Right hindlimb (tissue), 1 donor: ENCODE data around the gene GCK.

Source experiments
- DNase-seq: peaks from one replicate; pipeline ENCODE4 v3.0.0-alpha.2; 2018

Gene GCK

DNA sequence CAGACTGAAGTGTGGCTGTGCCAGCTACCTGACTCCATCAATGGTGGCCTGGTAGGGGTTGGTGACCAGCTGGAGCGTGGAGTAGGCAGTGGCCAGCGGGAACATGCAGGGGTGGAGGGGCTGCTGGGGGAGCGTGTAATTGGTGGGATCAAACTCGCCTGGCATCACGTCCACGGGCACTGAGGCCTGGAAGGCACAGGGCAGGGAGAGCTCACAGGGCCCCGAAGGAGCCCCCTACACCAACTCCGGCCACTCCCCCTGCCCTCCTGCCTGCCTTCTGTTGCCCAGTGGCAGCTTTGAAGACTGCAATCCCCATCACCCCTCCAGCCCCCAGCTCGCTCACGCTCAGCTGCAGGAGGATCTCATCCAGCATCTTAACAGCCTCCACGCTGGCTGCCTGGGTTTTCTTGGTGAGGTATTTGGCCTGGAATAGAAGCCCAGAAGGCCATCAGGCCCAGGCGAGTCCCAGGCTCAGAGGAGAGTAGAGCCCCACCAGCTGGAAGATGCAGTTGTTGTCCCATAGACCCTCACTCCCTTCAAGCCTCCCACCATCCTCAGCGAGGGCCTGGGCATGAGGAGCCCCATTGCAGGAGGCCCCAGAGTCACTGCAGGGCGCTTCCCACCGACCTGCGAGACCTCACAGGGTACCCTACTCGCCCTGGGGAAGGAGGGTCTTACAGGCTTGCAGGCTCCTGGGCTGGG is 73.0 kb downstream of the GCK start:
- DNase-seq = no peak

DNA sequence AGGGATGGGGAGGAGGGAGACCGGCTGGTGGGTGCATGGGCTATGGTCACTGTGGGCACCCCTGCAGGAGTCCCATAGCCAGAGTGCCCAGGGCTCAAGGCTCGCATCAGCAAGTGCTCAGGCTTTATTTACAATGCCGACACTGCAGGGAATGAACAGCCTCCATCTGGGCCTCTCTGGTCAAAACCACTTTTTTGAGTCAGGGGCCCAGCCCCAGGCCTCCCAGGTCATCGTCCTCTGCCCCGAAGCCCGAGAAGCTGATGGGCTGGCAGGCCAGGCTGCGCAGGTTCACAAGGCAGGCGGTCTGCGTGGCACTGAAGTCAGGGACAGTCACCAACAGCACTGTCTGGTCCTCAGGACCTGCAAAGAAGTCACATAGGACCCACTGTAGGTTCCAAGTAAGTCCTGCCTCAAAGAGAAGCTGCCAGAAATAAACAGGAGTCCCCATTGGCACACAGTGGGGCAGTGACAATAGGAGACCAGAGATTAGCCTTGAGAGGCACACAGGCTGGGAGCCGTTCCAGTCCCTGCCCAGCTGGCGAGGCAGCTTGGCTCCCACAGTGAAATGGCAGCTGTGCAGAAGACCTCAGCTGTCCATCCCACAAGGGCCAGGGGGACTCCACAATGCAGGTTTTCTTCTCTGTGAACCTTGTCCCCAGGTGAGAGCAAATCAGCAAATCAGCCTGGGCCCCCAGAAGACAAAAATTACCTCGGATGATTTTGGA is 74.5 kb downstream of the GCK start:
- DNase-seq = peak; percentile 85

DNA sequence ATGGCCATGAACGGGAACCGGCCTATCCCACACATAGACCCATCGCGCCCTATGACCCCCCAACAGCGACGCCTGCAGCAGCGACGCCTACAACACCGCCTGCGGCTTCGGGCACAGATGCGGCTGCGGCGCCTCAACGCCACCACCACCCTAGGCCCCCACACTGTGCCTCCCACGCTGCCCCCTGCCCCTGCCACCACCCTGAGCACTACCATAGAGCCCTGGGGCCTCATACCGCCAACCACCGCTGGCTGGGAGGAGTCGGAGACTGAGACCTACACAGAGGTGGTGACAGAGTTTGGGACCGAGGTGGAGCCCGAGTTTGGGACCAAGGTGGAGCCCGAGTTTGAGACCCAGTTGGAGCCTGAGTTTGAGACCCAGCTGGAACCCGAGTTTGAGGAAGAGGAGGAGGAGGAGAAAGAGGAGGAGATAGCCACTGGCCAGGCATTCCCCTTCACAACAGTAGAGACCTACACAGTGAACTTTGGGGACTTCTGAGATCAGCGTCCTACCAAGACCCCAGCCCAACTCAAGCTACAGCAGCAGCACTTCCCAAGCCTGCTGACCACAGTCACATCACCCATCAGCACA is 75.4 kb downstream of the GCK start:
- no peak for DNase-seq

DNA sequence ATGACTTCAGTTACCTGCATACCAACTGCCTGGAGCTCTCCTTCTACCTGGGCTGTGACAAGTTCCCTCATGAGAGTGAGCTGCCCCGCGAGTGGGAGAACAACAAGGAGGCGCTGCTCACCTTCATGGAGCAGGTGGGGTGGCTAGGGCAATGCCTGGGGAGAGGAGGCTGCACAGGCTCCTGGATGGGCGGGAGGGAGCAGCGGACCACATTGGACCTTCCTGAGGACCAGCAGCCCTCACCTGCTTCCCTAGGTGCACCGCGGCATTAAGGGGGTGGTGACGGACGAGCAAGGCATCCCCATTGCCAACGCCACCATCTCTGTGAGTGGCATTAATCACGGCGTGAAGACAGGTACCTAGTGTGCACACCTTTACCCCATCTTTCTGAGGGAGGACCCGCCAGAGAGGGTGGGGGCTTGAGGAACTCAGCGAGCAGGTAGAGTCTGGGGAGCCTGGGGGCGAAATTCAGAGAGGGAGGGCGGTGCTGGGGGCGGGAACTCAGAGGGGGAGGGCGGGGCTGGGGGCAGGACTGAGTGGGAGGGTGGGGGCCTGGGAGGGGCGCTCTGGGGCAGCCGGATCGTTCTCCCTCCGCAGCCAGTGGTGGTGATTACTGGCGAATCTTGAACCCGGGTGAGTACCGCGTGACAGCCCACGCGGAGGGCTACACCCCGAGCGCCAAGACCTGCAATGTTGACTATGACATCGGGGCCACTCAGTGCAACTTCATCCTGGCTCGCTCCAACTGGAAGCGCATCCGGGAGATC is 76.1 kb downstream of the GCK start:
- no peak for DNase-seq

DNA sequence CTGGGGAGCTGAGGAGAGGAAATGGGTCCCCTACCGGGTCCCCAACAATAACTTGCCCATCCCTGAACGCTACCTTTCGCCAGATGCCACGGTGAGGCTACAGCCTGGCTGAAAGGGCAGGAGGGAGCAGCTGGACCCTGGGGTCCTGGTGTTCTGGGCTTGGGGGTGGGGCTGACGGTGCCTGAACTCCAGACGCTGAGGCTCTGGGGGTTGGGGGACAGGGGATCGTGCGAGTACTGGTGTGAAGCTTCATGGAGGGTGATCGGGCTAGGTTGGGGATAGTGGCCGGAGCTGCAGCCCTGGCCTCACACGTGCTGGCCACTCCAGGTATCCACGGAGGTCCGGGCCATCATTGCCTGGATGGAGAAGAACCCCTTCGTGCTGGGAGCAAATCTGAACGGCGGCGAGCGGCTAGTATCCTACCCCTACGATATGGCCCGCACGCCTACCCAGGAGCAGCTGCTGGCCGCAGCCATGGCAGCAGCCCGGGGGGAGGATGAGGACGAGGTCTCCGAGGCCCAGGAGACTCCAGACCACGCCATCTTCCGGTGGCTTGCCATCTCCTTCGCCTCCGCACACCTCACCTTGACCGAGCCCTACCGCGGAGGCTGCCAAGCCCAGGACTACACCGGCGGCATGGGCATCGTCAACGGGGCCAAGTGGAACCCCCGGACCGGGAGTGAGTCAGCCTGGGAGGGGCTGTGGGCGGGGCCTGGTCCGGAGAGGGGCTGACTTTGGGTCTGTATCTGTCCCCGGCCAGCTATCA is 76.8 kb downstream of the GCK start:
- DNase-seq = no peak

DNA sequence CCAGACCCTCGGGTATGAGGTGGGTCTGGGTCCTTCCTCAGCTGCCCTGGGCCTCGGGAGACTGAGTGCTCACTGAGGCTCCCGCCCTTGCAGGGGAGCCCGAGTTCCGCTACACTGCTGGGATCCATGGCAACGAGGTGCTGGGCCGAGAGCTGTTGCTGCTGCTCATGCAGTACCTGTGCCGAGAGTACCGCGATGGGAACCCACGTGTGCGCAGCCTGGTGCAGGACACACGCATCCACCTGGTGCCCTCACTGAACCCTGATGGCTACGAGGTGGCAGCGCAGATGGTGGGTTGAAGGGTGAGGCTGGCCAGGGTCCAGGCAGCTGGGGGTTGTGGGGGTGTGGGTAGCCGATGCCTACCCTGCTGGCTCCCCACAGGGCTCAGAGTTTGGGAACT is 77.5 kb downstream of the GCK start:
- no peak for DNase-seq

DNA sequence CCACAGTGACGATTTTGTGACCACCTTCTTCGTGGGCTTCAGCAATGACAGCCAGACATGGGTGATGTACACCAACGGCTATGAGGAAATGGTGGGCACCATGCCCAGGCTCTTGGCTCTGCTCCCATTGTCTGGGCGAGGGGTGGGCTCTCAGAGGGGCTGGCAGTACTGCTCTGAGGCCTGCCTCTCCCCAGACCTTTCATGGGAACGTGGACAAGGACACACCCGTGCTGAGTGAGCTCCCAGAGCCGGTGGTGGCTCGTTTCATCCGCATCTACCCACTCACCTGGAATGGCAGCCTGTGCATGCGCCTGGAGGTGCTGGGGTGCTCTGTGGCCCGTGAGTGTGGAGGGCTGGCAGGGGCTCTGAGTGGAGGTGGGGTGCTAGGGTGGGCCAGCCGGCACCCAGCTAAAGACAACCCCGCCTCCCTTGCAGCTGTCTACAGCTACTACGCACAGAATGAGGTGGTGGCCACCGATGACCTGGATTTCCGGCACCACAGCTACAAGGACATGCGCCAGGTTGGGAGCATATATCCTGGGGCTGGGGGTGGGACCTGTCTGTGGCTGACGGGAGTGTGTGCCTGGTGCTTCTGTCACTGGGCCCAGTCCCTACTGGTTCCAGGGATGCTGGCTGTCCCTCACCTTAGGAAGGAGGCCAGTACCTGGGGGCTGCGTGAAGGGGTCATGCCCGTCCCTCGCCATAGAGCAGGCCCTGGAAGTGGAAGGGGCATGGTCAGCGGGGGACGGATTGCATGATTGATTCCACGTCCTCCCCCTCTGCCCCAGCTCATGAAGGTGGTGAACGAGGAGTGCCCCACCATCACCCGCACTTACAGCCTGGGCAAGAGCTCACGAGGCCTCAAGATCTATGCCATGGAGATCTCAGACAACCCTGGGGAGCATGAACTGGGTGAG is 78.3 kb downstream of the GCK start:
- no peak for DNase-seq

DNA sequence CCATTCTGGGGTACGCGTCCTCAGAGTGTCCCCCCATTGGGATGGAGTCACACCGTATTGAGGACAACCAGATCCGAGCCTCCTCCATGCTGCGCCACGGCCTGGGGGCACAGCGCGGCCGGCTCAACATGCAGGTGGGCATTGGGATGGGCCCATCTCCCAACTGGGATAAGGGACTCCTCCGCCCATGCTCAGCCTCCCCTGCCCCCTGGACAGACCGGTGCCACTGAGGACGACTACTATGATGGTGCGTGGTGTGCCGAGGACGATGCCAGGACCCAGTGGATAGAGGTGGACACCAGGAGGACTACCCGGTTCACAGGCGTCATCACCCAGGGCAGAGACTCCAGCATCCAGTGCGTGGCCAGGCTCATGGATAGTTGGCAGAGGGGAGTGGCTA is 79.2 kb downstream of the GCK start:
- no peak for DNase-seq

DNA sequence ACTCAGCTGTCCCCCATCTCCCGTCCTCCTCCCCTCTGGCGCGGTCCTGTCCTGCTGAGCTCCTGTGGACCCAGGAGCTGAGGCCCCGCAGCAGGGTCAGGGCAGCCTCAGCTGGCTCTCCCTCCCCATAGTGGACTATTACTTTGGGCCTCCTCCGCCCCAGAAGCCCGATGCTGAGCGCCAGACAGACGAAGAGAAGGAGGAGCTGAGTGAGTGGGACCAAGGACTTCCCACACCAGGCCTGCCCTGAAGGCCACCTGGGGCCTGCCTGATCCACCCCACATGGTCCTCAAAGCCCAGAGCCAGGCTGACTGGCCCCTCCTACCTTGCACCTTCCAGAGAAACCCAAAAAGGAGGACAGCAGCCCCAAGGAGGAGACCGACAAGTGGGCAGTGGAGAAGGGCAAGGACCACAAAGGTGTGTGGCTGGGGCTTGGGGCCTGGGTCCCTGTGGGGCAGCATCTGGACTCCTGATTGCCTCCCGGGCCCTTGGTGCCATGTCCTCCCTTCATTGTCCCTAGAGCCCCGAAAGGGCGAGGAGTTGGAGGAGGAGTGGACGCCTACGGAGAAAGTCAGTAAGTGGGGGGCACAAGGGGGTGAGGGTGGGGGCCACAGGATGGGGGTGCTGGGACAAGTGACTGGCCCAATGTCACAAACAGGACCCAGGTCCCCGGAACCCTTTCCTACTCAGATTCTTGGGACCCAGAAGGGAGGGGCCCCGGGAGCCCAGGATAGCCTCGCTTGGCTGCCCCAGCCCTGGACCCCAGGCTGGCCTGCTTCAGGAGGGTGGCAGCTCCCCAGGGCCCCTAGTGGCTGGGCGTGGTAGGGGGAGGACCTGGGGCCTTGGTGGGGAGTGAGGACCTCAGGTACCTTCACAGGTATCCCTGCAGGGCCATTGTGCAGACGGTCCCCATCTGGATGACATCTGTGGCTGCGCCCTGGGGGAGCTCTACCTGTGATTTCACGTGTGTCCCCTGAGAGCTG is 80.2 kb downstream of the GCK start:
- DNase-seq = no peak

DNA sequence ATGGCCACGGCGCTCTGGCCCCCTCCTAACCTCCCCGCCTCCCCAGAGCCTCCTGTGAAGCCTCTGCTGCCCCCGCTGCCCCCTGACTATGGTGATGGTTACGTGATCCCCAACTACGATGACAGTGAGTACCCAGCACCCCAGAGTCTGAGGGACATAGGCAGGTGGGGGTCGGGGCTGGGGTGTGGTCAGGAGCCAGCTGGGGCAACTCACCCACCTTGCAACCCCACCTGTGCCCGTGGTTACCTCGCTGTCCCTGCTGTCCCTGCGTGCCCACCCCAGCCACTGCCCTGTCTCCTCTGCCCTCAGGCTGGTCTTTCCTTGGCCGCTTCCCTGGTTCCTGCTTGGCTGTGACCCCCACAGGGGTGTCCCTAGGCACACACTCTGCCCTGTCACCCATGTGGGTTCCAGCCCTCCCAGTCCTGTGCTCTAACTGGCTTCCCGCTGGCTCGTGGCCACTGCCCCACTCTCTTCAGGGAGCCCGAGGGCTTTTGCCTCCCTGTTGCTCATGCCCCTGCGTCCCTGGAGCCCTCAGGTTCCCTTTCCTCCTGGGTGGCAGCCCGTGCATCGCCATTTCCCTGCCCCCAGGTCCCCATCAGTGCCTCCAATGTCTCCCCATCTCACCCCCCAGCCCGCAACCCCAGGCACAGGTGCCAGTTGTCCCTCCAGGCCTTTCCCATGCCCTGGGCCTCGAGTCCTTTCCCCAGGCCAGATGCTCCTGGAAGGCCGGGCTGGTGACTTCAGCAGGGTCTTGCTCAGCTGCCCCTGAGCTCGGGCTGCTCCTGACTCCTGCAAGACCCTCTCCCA is 81.1 kb downstream of the GCK start:
- no peak for DNase-seq

DNA sequence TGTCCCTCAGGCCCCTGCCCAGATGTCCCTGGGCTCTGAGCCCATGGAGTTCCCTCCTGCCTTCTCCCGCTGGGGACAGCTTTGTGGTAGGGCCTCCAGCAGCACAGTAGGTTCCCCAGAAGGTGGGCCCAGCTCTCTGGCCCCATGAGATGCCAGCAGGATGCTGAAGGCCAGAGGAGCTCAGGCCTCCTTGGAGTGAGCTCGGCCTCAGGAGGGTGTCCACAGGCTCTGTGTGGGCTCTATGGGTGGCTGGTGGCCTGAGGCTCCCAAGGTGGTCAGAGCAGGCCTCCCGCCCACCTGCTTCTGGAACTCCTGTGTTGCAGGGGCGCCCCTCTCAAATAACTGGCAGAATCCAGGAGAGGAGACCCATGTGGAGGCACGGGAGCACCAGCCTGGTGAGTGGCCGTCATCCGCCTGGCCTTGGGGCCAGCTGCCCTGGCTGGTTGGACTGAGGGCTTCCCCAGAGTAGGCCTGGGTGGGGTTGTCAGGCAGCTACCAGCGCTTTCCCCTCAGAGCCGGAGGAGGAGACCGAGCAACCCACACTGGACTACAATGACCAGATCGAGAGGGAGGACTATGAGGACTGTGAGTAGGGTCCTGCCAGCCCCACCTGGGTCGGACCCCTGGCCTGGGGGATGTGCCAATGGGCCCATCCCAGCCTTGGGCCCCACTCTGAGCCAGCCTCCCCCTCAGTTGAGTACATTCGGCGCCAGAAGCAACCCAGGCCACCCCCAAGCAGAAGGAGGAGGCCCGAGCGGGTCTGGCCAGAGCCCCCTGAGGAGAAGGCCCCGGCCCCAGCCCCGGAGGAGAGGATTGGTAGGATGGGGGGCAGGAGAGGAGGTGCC is 81.9 kb downstream of the GCK start:
- DNase-seq = no peak

DNA sequence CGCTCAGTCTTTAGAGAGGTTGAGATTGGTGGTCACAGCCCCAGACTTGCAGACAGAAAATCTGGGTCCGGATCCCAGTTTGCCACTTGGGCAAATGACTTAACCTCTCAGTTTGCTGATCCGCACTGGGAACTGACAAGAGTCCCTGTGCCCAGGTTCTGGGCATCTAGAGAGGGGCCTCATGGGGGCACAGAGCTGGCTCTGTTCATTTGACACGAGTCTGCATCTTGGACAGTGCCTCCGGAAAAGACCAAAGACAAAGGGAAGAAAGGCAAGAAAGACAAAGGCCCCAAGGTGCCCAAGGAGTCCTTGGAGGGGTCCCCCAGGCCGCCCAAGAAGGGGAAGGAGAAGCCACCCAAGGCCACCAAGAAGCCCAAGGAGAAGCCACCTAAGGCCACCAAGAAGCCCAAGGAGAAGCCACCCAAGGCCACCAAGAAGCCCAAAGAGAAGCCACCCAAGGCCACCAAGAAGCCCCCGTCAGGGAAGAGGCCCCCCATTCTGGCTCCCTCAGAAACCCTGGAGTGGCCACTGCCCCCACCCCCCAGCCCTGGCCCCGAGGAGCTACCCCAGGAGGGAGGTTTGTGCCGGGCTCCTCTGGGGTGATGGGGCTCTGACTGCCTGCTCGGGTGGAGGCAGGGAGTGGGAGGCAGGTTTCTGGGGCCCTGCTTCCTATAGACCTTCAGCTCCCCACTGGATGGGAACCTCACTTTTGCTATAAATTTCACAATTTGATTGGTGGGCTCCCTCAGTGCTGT is 82.8 kb downstream of the GCK start:
- no peak for DNase-seq

DNA sequence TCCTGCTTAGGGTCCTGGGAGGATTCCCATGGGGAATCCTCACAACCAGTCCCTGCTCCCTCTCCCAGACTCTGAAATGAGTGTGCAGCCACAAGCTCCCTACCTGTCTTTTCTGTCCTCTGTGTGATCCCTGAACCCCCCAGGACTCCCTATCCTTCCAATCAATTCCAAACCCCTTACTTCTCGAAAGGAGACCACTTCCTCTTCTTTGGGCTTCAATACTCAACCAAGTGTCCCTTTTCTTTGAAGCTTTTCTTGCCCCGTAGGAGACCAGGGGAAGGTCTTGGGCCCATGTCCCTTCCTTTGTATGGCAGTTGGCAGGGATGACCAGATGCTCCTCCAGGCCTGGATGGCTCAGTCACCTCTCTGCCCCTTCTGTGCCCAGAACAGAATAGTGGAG is 83.4 kb downstream of the GCK start:
- DNase-seq = no peak

DNA sequence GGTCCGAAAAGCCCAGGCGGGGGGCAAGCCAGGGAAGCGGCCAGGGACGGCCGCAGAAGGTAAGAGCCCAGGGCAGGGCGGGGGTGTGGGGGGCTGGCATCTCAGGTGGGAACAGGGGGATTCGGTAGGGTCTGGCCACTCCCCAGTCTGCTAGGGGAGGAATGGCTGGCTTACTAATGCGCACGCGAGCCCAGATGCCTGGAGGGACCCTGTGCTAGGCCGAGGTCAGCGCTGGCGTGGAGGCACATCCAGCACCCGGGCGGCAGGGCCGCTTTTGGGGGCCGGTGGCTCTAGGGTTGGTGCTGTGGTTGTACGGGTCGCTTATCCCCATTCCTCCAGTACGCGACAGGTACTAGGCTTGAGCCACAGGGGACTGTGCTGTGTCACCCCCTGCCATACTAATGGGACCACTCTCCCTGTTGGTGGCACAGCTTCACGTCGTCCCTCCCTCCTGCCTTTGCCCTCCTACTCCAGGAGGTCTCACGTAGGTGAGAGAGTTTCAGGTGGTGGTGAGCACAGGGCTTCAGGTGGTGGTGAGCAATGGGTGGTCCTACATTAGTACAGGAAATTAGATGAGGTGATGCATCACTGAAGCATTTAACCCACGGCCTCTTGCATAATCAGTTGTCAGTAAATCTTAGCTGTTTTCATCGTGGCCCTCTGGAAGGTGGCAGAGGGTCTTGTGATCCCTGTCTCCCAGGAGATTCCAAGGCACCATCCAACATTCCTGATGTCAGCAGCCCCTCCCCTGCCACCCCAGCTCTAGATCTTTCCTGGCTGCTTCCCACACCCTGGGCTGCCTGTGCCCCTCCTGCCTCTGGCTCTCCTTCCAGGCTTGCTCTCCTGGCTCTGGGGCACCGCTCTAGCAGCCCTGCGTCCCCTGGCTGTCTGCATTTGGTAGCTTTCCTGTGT is 84.1 kb downstream of the GCK start:
- peak; percentile 62 for DNase-seq

DNA sequence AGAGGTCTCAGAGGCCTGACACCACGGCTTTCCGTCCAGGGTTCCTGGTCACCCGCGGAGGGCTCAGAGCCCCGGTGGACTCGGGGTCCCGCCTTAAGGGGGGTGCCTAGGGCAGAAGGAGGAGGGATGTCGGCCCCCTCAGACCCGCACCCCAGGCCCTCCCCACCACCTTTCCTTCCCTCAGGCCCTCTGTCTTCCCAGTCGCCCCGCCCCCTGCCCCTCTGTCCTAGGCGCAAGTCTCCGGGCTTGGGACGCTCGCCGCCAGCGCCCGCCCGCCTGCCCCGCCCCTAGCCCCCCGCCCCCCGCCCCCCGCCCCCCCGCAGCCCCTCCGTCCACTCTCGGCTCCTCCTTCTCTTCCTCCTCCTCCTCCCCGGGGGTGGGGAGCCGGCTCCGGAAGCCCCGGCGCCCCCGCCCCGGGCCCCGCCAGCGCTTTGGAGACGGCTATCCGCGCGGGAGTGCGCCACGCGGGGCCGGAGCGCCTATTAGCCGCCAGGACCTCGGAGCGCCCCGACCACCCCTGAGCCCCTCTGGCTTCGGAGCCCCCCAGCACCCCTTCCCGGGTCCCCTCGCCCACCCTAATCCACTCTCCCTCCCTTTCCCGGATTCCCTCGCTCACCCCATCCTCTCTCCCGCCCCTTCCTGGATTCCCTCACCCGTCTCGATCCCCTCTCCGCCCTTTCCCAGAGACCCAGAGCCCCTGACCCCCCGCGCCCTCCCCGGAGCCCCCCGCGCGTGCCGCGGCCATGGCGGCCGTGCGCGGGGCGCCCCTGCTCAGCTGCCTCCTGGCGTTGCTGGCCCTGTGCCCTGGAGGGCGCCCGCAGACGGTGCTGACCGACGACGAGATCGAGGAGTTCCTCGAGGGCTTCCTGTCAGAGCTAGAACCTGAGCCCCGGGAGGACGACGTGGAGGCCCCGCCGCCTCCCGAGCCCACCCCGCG is 85.0 kb downstream of the GCK start, which contains the start of gene AEBP1:
Gene AEBP1, plus strand, starts transcription at position 423 of the 937 bp plus-strand sequence. Its CDS starts 321 bp downstream, at position 744.
- peak; percentile 80 for DNase-seq
